GM18508 (cell line): Measurements from ENCODE around the gene NFAM1.

ENCODE experiments used
- ATAC-seq: cut with Tn5 transposase; IDR thresholded peaks from one replicate; pipeline ENCODE4 v1.9.1; 2021; ENCODE audit warnings: moderate number of reproducible peaks; ENCODE audit not compliant: insufficient read depth, unreplicated experiment

The NFAM1 gene

GRCh38 chr22:42417645-42418305 is 14.4 kb downstream of the NFAM1 start:
- ATAC-seq: no peak

GRCh38 chr22:42416671-42417230 is 15.5 kb downstream of the NFAM1 start:
- ATAC-seq: no peak

- no peak for ATAC-seq
These were observed 17.5 kb downstream of the NFAM1 start for GRCh38 chr22:42414565-42415303.

GRCh38 chr22:42414021-42414420 is 18.2 kb downstream of the NFAM1 start:
- no peak for ATAC-seq

GRCh38 chr22:42412744-42413333 is 19.4 kb downstream of the NFAM1 start:
- no peak for ATAC-seq

GRCh38 chr22:42410708-42411107 is 21.5 kb downstream of the NFAM1 start:
- no peak for ATAC-seq

- no peak for ATAC-seq
These were observed 23.2 kb downstream of the NFAM1 start for GRCh38 chr22:42408810-42409529.

- ATAC-seq: no peak
These were observed 23.9 kb downstream of the NFAM1 start for GRCh38 chr22:42408276-42408675.

- no peak for ATAC-seq
These were observed 27.9 kb downstream of the NFAM1 start for GRCh38 chr22:42404266-42404665.

- no peak for ATAC-seq
These were observed 30.5 kb downstream of the NFAM1 start for GRCh38 chr22:42401535-42402334.

GRCh38 chr22:42400811-42401534 is 31.2 kb downstream of the NFAM1 start:
- no peak for ATAC-seq

- ATAC-seq: no peak
These were observed 32.6 kb downstream of the NFAM1 start for GRCh38 chr22:42399315-42400271.

- ATAC-seq: no peak
These were observed 34.6 kb downstream of the NFAM1 start for GRCh38 chr22:42397332-42398249.

- no peak for ATAC-seq
These were observed 35.4 kb downstream of the NFAM1 start for GRCh38 chr22:42396621-42397331.

- ATAC-seq: no peak
These were observed 43.1 kb downstream of the NFAM1 start for GRCh38 chr22:42389143-42389542.

GRCh38 chr22:42388130-42388797 is 43.9 kb downstream of the NFAM1 start:
- ATAC-seq: no peak
